ENCODE results near the gene SPRED3. TPM values are rescaled to one million over a fixed set of nuclear protein-coding genes. Genes with fewer than 3 reads are reported as not detected.

SPRED3 gene
- total and polyA plus RNA-seq, 4 experiments from 2014 or later: 0.07 to 3.8 (median 3.0) TPM; not detected in 1

DNA sequence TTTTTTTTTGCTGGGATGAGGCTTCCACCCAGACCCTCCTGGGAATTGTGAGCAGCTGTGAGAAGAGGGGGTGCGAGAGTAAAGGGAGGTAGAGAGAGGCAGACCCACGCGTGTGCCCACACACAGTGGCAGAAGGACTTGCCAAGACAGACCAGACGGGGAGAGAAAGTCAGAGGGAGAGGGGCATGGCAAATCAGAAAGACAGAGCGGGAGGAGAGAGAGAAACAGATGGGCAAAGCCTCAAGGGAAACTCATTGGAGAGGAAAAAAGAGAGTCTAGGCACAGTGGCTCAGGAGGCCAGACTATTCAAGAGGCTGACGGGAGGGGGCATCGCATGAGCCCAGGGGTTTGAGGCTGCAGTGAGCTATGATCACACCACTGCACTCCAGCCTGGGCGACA lies 35.9 kb upstream of the SPRED3 start:
- Histone ChIP-seq H3K27ac (ENCODE audit: low read depth, low read length) (no peak overlapping the region), H3K4me3 (ENCODE audit: low read length in 2 of 2) (no peak overlapping the region), H3K36me3 (ENCODE audit: insufficient read depth, low read length) (no peaks in the 10 kb centered on the region), H3K9me3 (ENCODE audit: control insufficient read depth in 1 of 2, low read length in 2 of 2) (no peaks in the 10 kb centered on the region), H3K27me3 (ENCODE audit: insufficient read depth, low read length) (no peaks in the 10 kb centered on the region), H3K4me1 (ENCODE audit: insufficient read depth, low read length) (no peaks in the 10 kb centered on the region)
- Mint-ChIP-seq H3K27ac (peak overlapping the region in 1 of 7 donors; percentile 47), H3K36me3 (no peaks in the 10 kb centered on the region), H3K27me3 (no peaks in the 10 kb centered on the region), H3K9me3 (no peaks in the 10 kb centered on the region), H3K4me3 (no peak overlapping the region), H3K4me1 (no peaks in the 10 kb centered on the region)
- intact Hi-C loops (cut with micrococcal nuclease): no loop called here
- CTCF ChIA-PET (ENCODE audit: partially characterized antibody): no interaction called here
- DNase-seq: no peak
- POLR2A ChIA-PET (ENCODE audit: partially characterized antibody): interaction anchor here (0.6 to 0.7 kb wide), 2 partner anchors 74 to 1232 kb away, joined by 3 read pairs; no protein-coding TSS in a partner anchor

DNA sequence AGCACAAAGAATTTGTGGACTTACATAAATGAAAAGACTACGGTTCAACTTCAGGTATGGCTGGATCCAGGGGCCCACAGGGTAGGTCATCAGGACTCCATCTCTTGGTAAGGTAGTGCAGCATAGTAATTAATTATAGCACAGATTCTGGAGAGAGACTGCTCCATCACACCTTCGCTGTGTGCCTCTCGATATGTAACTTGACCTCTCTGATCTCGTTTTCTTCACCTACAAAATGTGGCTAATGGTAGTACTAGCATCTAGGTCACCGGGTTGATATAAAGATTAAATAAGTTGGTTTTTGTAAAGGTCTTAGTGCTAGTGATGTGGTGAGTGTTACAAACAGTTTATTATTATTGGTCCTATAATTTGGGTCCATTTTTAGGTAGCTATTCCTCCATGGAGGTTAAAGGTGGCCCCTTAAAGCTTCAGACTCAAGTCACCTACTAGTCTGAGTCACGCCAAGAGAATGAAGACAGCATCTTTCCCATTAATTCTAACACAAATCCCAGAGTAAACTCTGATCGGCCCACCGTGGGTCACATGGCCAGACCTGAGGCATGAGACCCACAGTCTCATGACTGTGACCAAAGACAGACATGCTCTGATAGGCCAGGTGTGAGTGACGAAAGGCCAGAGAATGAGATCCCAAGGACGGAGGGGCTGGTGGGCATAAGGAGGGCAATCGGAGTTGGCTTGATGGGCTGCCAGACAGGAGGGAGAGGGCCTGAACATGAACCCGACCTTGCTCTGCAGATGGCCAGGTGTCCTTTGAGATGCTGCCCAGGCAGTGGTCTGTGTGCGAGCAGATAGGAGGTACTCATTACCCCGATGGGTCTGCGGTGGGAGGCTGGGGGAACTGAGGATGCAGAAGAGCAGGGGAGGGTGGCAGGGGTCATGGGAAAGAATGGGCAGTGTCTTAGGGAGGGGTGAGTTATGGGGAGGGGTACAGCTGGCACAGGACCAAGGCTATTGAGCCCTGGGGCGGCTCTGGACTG lies 32.5 kb upstream of the SPRED3 start:
- Mint-ChIP-seq H3K27ac (no peak overlapping the region), H3K9me3 (no peaks in the 10 kb centered on the region), H3K36me3 (no peaks in the 10 kb centered on the region), H3K4me1 (peaks cover 0 to 14% (median 4%) of the 10 kb centered on the region in 4 donors), H3K4me3 (no peak overlapping the region), H3K27me3 (peaks cover 0 to 4% of the 10 kb centered on the region in 2 donors)
- H3K36me3 ChIP-seq (ENCODE audit: insufficient read depth, low read length): no peaks in the 10 kb centered on the region
- H3K4me1 ChIP-seq (ENCODE audit: insufficient read depth, low read length): no peaks in the 10 kb centered on the region
- H3K4me3 ChIP-seq (ENCODE audit: low read length in 2 of 2): no peak overlapping the region
- H3K27ac ChIP-seq (ENCODE audit: low read depth, low read length): no peak overlapping the region
- no peaks in the 10 kb centered on the region for H3K9me3 ChIP-seq (ENCODE audit: control insufficient read depth in 1 of 2, low read length in 2 of 2)
- POLR2A ChIA-PET (ENCODE audit: partially characterized antibody): interaction anchor here (1.5 kb wide), 1 partner anchor 19 kb away, joined by 4 read pairs; no protein-coding TSS in a partner anchor
- DNase-seq: no peak
- CTCF ChIA-PET (ENCODE audit: partially characterized antibody): interaction anchor here (1.2 kb wide), 1 partner anchor 113 kb away, joined by 4 read pairs; no protein-coding TSS in a partner anchor
- intact Hi-C loops (cut with micrococcal nuclease): no loop called here
- H3K27me3 ChIP-seq (ENCODE audit: insufficient read depth, low read length): no peaks in the 10 kb centered on the region

DNA sequence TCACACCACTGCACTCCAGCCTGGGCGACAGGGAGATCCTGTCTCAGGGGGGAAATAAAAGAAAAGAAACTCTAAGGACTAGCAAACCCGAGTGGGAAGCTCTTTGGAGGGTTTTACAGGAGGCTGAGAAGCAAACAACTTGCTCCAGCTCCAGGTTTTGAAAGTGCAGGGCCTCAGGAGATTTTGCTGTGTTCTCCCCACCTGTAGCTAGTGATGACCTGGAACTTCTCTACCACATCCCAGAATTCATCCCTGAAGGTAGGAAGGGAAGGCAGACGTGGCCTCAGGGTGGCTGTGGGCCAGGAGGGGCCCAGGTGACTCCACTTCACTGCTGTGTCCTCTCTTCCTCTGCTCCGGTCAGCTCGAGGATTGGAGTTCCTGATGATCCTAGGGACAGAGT lies 30.4 kb upstream of the SPRED3 start:
- Mint-ChIP-seq H3K36me3 (no peaks in the 10 kb centered on the region), H3K4me3 (no peak overlapping the region), H3K9me3 (no peaks in the 10 kb centered on the region), H3K27ac (no peak overlapping the region), H3K4me1 (peaks cover 0 to 26% (median 13%) of the 10 kb centered on the region in 4 donors), H3K27me3 (peaks cover 0 to 4% of the 10 kb centered on the region in 2 donors)
- ChIA-PET CTCF (ENCODE audit: partially characterized antibody) (no interaction called here), POLR2A (ENCODE audit: partially characterized antibody) (interaction anchor here (1.1 to 1.6 kb wide), 2 partner anchors 16 kb away, joined by 6 read pairs; partner anchors contain the start of gene PSMD8)
- intact Hi-C loops (cut with micrococcal nuclease): no loop called here
- Histone ChIP-seq H3K4me3 (ENCODE audit: low read length in 2 of 2) (no peak overlapping the region), H3K36me3 (ENCODE audit: insufficient read depth, low read length) (no peaks in the 10 kb centered on the region), H3K27me3 (ENCODE audit: insufficient read depth, low read length) (no peaks in the 10 kb centered on the region), H3K9me3 (ENCODE audit: control insufficient read depth in 1 of 2, low read length in 2 of 2) (no peaks in the 10 kb centered on the region), H3K4me1 (ENCODE audit: insufficient read depth, low read length) (peaks cover 10% of the 10 kb centered on the region), H3K27ac (ENCODE audit: low read depth, low read length) (no peak overlapping the region)
- no peak for DNase-seq

DNA sequence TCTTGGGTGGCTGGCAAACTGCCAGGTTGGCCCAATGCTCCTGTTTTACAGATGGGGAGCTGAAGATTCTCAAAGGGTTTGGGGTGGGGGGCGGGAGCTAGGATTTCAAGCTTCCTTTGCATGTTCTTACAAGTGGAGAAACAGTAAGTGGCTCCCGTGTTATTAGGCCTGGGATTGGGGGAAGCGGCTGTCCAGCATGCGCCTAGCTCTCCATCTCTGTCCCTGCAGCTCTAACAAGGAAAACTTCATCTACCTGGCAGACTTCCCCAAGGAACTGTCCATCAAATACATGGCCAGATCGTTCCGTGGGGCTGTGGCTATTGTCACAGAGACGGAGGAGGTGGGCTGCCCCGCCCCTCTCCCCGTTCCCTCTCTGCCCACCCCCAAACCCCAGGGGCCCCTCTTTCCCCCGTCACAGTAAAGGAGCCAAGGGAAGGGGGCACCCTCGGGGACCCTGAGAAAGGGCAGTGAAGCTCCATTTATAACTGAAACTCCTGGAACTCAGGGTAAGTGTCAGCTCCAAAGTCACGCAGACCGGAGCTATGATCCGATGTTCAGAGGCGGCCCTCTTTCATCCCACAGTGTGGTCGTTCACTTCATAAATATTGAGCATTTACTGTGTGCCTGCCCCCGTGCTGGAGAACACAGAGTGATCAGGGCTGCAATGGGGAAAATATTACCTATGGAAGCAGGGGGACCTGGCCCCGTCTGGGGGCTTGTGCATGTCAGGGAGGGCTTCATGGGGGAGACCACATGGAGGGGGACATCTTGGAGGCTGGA lies 29.1 kb upstream of the SPRED3 start:
- peak overlapping the region in 1 of 7 donors; percentile 52 for H3K27ac Mint-ChIP-seq
- CTCF ChIA-PET (ENCODE audit: partially characterized antibody): interaction anchor here (1.3 kb wide), 1 partner anchor 14 kb away, joined by 3 read pairs; the partner anchor contains the start of gene PSMD8

DNA sequence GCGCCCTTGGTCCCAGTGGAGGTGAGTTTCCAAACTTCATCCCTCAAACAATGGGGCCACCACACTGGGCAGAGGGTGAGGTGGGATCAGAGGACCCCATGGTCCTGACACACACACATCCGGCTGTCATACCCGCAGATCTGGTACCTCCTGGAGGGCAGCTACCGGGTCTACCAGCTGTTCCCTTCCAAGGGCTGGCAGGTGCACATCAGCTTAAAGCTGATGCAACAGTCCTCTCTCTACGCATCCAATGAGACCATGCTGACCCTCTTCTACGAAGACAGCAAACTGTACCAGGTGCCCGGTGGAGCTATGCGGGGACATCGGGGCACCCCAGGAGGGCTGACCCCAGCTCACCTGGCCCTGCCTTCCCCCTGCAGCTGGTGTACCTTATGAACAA lies 28.1 kb upstream of the SPRED3 start:
- H3K36me3 Mint-ChIP-seq: no peaks in the 10 kb centered on the region
- POLR2A ChIA-PET (ENCODE audit: partially characterized antibody): interaction anchor here (0.9 to 3.7 kb wide), 5 partner anchors 9 to 42 kb away, joined by 3 to 28 read pairs (median 3); partner anchors contain the start of genes CATSPERG, FAM98C and PSMD8
- CTCF ChIA-PET (ENCODE audit: partially characterized antibody): interaction anchor here (0.6 to 0.8 kb wide), 3 partner anchors 14 to 1087 kb away, joined by 3 read pairs; partner anchors contain the start of gene PSMD8
- no peaks in the 10 kb centered on the region for H3K9me3 ChIP-seq (ENCODE audit: control insufficient read depth in 1 of 2, low read length in 2 of 2)
- H3K27ac ChIP-seq (ENCODE audit: low read depth, low read length): no peak overlapping the region
- peaks cover 13% of the 10 kb centered on the region for H3K4me1 ChIP-seq (ENCODE audit: insufficient read depth, low read length)
- DNase-seq: no peak
- no peaks in the 10 kb centered on the region for H3K27me3 ChIP-seq (ENCODE audit: insufficient read depth, low read length)
- H3K4me1 Mint-ChIP-seq: peaks cover 0 to 26% (median 13%) of the 10 kb centered on the region in 4 donors
- H3K27ac Mint-ChIP-seq: peak overlapping the region in 2 of 7 donors; percentile 52 to 57
- no peaks in the 10 kb centered on the region for H3K9me3 Mint-ChIP-seq
- H3K4me3 ChIP-seq (ENCODE audit: low read length in 2 of 2): no peak overlapping the region
- peaks cover 0 to 4% of the 10 kb centered on the region in 2 donors for H3K27me3 Mint-ChIP-seq
- intact Hi-C loops (cut with micrococcal nuclease): no loop called here
- no peaks in the 10 kb centered on the region for H3K36me3 ChIP-seq (ENCODE audit: insufficient read depth, low read length)
- H3K4me3 Mint-ChIP-seq: peak overlapping the region in 7 of 8 donors; percentile 37 to 87 (median 85)

More for the DNA sequence above, 29.1 kb upstream of the SPRED3 start:
- Mint-ChIP-seq H3K4me1 (peaks cover 0 to 26% (median 13%) of the 10 kb centered on the region in 4 donors), H3K4me3 (peak overlapping the region in 4 of 8 donors; percentile 4 to 84 (median 60)), H3K9me3 (no peaks in the 10 kb centered on the region), H3K27me3 (peaks cover 0 to 4% of the 10 kb centered on the region in 2 donors), H3K36me3 (no peaks in the 10 kb centered on the region)
- no peaks in the 10 kb centered on the region for H3K27me3 ChIP-seq (ENCODE audit: insufficient read depth, low read length)
- H3K36me3 ChIP-seq (ENCODE audit: insufficient read depth, low read length): no peaks in the 10 kb centered on the region
- intact Hi-C loops (cut with micrococcal nuclease): no loop called here
- H3K9me3 ChIP-seq (ENCODE audit: control insufficient read depth in 1 of 2, low read length in 2 of 2): no peaks in the 10 kb centered on the region
- no peak for DNase-seq
- H3K27ac ChIP-seq (ENCODE audit: low read depth, low read length): no peak overlapping the region
- no peak overlapping the region for H3K4me3 ChIP-seq (ENCODE audit: low read length in 2 of 2)
- POLR2A ChIA-PET (ENCODE audit: partially characterized antibody): interaction anchor here (1.6 kb wide), 1 partner anchor 15 kb away, joined by 6 read pairs; the partner anchor contains the start of gene PSMD8
- peaks cover 13% of the 10 kb centered on the region for H3K4me1 ChIP-seq (ENCODE audit: insufficient read depth, low read length)

DNA sequence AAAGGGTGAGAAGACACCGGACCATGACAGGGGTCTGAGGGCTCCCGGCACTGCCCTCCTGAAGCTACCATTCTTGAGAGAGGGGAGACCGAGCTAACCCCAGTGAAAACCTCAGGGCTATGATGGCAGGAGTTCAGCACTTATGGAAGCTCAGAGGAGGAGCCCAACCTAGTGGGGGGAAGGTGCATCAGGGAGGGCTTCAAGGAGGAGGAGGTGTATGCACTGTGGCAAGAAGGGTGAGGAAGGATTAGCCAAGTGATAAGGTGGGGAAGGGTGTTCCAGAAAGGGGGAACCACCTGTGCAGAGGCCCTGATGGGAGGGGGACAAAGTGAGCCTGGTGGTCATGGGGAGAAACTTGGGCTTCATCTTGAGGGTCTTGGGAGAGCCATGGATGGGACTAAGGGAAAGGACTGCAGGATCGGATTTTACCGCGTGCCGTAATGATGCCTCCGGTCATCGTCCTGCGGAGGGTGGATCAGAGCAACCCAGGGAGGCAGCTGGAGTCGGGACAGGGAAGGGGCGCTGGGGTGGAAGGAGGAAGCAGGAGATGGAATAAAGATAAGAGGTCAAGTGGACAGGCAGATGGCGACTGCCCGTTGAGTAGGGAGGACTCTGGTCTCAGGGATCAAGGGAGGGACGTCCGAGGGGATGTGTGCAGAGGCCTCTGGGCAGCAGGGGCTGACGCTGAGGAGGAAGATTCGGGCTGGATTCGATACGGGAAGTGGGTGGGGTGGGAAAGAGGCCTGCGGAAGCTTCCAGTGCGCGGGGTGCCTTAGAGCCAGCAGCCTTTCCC lies 27.5 kb upstream of the SPRED3 start:
- Mint-ChIP-seq H3K27me3 (peaks cover 0 to 4% of the 10 kb centered on the region in 2 donors), H3K27ac (peak overlapping the region in 5 of 7 donors; percentile 15 to 69 (median 55)), H3K9me3 (no peaks in the 10 kb centered on the region), H3K36me3 (no peaks in the 10 kb centered on the region), H3K4me1 (peaks cover 0 to 26% (median 13%) of the 10 kb centered on the region in 4 donors), H3K4me3 (peak overlapping the region; percentile 80 to 87 (median 86))
- Histone ChIP-seq H3K36me3 (ENCODE audit: insufficient read depth, low read length) (no peaks in the 10 kb centered on the region), H3K27ac (ENCODE audit: low read depth, low read length) (no peak overlapping the region), H3K4me1 (ENCODE audit: insufficient read depth, low read length) (peaks cover 13% of the 10 kb centered on the region), H3K27me3 (ENCODE audit: insufficient read depth, low read length) (no peaks in the 10 kb centered on the region), H3K4me3 (ENCODE audit: low read length in 2 of 2) (peak overlapping the region; percentile 11 to 68), H3K9me3 (ENCODE audit: control insufficient read depth in 1 of 2, low read length in 2 of 2) (no peaks in the 10 kb centered on the region)
- intact Hi-C loops (cut with micrococcal nuclease): no loop called here
- DNase-seq: no peak
- POLR2A ChIA-PET (ENCODE audit: partially characterized antibody): interaction anchor here (0.9 to 3.7 kb wide), 6 partner anchors 8 to 42 kb away, joined by 3 to 28 read pairs (median 3); partner anchors contain the start of genes CATSPERG, FAM98C and PSMD8
- CTCF ChIA-PET (ENCODE audit: partially characterized antibody): interaction anchor here (0.8 kb wide), 2 partner anchors 13 to 25 kb away, joined by 3 read pairs; partner anchors contain the start of gene PSMD8
